ENCODE measurements around the gene EEF1AKMT1. TPM values are rescaled to one million over a fixed set of nuclear protein-coding genes. Genes with fewer than 3 reads are reported as not detected.

EEF1AKMT1 gene
- total RNA-seq, 2 experiments from 2014 or later = 1.9 to 2.5 TPM

GRCh38 chr13:20713014-20713376, 60.8 kb downstream of the EEF1AKMT1 start:
- no peaks in the 10 kb centered on the region for H3K36me3 ChIP-seq (ENCODE audit: insufficient read depth, low read length)
- no peak overlapping the region for H3K27ac Mint-ChIP-seq
- H3K9me3 Mint-ChIP-seq = no peaks in the 10 kb centered on the region
- peaks cover 9% of the 10 kb centered on the region for H3K27me3 Mint-ChIP-seq
- ATAC-seq (ENCODE audit: poor library complexity) (no peak), DNase-seq (no peak)
- H3K9me3 ChIP-seq (ENCODE audit: control insufficient read depth in 1 of 2, insufficient read depth in 1 of 2, low read length in 2 of 2) = no peaks in the 10 kb centered on the region
- H3K4me3 Mint-ChIP-seq = no peak overlapping the region
- H3K4me1 ChIP-seq (ENCODE audit: insufficient read depth, low read length) = peaks cover 11% of the 10 kb centered on the region
- H3K36me3 Mint-ChIP-seq (ENCODE audit: low read depth) = no peaks in the 10 kb centered on the region
- CTCF ChIA-PET = no interaction called here
- H3K27ac ChIP-seq (ENCODE audit: low read depth in 1 of 2, low read length in 2 of 2) = no peak overlapping the region
- no peaks in the 10 kb centered on the region for H3K27me3 ChIP-seq (ENCODE audit: control insufficient read depth in 1 of 2, insufficient read depth in 2 of 2, low read length in 2 of 2)
- H3K4me1 Mint-ChIP-seq (ENCODE audit: low read depth) = peaks cover 11% of the 10 kb centered on the region
- intact Hi-C loops (cut with DNase I, micrococcal nuclease) = loop anchor here (2.0 to 5.0 kb wide), 3 partner anchors 60 to 764 kb away; partner anchors contain the start of gene EEF1AKMT1 (in 1 of the 2)
- TF ChIP-seq CTCF (IDR thresholded peaks at IDR 0.05) = no peak
- POLR2A ChIA-PET = no interaction called here
- H3K4me3 ChIP-seq (ENCODE audit: low read length) = no peak overlapping the region

- Mint-ChIP-seq H3K27me3 (peaks cover 9% of the 10 kb centered on the region), H3K27ac (no peak overlapping the region), H3K4me1 (ENCODE audit: low read depth) (peaks cover 11% of the 10 kb centered on the region), H3K4me3 (no peak overlapping the region), H3K36me3 (ENCODE audit: low read depth) (no peaks in the 10 kb centered on the region), H3K9me3 (no peaks in the 10 kb centered on the region)
- H3K4me3 ChIP-seq (ENCODE audit: low read length) = no peak overlapping the region
- no peak overlapping the region for H3K27ac ChIP-seq (ENCODE audit: low read depth in 1 of 2, low read length in 2 of 2)
- no peaks in the 10 kb centered on the region for H3K36me3 ChIP-seq (ENCODE audit: insufficient read depth, low read length)
- ChIA-PET POLR2A (interaction anchor here (1.0 kb wide), 1 partner anchor 9 kb away, joined by 3 read pairs; no protein-coding TSS in a partner anchor), CTCF (no interaction called here)
- no peak for ATAC-seq (ENCODE audit: poor library complexity)
- no peak for DNase-seq
- H3K27me3 ChIP-seq (ENCODE audit: control insufficient read depth in 1 of 2, insufficient read depth in 2 of 2, low read length in 2 of 2) = no peaks in the 10 kb centered on the region
- H3K9me3 ChIP-seq (ENCODE audit: control insufficient read depth in 1 of 2, insufficient read depth in 1 of 2, low read length in 2 of 2) = no peaks in the 10 kb centered on the region
- TF ChIP-seq CTCF (IDR thresholded peaks at IDR 0.05) = no peak
- intact Hi-C loops (cut with DNase I, micrococcal nuclease) = loop anchor here (1.0 to 5.0 kb wide), 6 partner anchors 61 to 766 kb away; partner anchors contain the start of gene EEF1AKMT1 (in 1 of the 2)
- peaks cover 11% of the 10 kb centered on the region for H3K4me1 ChIP-seq (ENCODE audit: insufficient read depth, low read length)
These were observed 62.3 kb downstream of the EEF1AKMT1 start for GRCh38 chr13:20711301-20712044.

GRCh38 chr13:20709782-20710181, 64.0 kb downstream of the EEF1AKMT1 start:
- Histone ChIP-seq H3K4me3 (ENCODE audit: low read length) (no peak overlapping the region), H3K27me3 (ENCODE audit: control insufficient read depth in 1 of 2, insufficient read depth in 2 of 2, low read length in 2 of 2) (no peaks in the 10 kb centered on the region), H3K27ac (ENCODE audit: low read depth in 1 of 2, low read length in 2 of 2) (no peak overlapping the region), H3K36me3 (ENCODE audit: insufficient read depth, low read length) (no peaks in the 10 kb centered on the region), H3K4me1 (ENCODE audit: insufficient read depth, low read length) (peaks cover 11% of the 10 kb centered on the region), H3K9me3 (ENCODE audit: control insufficient read depth in 1 of 2, insufficient read depth in 1 of 2, low read length in 2 of 2) (no peaks in the 10 kb centered on the region)
- Mint-ChIP-seq H3K9me3 (no peaks in the 10 kb centered on the region), H3K27me3 (peaks cover 6% of the 10 kb centered on the region), H3K4me1 (ENCODE audit: low read depth) (peaks cover 11% of the 10 kb centered on the region), H3K27ac (no peak overlapping the region), H3K4me3 (no peak overlapping the region), H3K36me3 (ENCODE audit: low read depth) (no peaks in the 10 kb centered on the region)
- CTCF ChIA-PET = no interaction called here
- TF ChIP-seq CTCF (IDR thresholded peaks at IDR 0.05) = no peak
- intact Hi-C loops (cut with DNase I, micrococcal nuclease) = loop anchor here (5.0 to 10.0 kb wide), 5 partner anchors 185 to 768 kb away; partner anchors contain the start of genes CRYL1 (in 1 of the 2) and GJB2 (in 1 of the 2)
- POLR2A ChIA-PET = no interaction called here
- no peak for ATAC-seq (ENCODE audit: poor library complexity)
- no peak for DNase-seq
